ENCODE data around the gene SLC9B2. TPM values are rescaled to one million over a fixed set of nuclear protein-coding genes. Genes with fewer than 3 reads are reported as not detected.
A peak's percentile ranks its signal among the peaks of the same experiment; 100 is the strongest.

Gene SLC9B2
- total RNA-seq, 2 donors from 2014 or later: 19.0 to 28.8 TPM

GRCh38 chr4:103091601-103092223 is 15.2 kb upstream of the SLC9B2 start:
- peak; percentile 51 to 64 for ATAC-seq
- H3K27ac Mint-ChIP-seq: no peak overlapping the region

GRCh38 chr4:103089481-103089880 is 12.9 kb upstream of the SLC9B2 start:
- ATAC-seq: no peak
- H3K36me3 Mint-ChIP-seq: peaks cover 0 to 8% of the 10 kb centered on the region in 2 donors
- no peak for DNase-seq (ENCODE audit: low spot score in 2 of 2)
- H3K27ac Mint-ChIP-seq: no peak overlapping the region
- no peaks in the 10 kb centered on the region for H3K9me3 Mint-ChIP-seq

More at GRCh38 chr4:103091601-103092223, 15.2 kb upstream of the SLC9B2 start:
- H3K36me3 Mint-ChIP-seq: peaks cover 0 to 6% of the 10 kb centered on the region in 2 donors
- DNase-seq (ENCODE audit: low spot score in 2 of 2): peak in 1 of 2 donors; percentile 39
- no peaks in the 10 kb centered on the region for H3K9me3 Mint-ChIP-seq

- DNase-seq (ENCODE audit: low spot score in 2 of 2): no peak
- no peak for ATAC-seq
- peaks cover 0 to 8% of the 10 kb centered on the region in 2 donors for H3K36me3 Mint-ChIP-seq
- H3K27ac Mint-ChIP-seq: no peak overlapping the region
- no peaks in the 10 kb centered on the region for H3K9me3 Mint-ChIP-seq
These were observed 10.0 kb upstream of the SLC9B2 start for GRCh38 chr4:103086551-103086950.

GRCh38 chr4:103085555-103086196 is 9.1 kb upstream of the SLC9B2 start:
- H3K9me3 Mint-ChIP-seq: no peaks in the 10 kb centered on the region
- ATAC-seq: no peak
- DNase-seq (ENCODE audit: low spot score in 2 of 2): no peak
- H3K27ac Mint-ChIP-seq: no peak overlapping the region
- H3K36me3 Mint-ChIP-seq: peaks cover 0 to 8% of the 10 kb centered on the region in 2 donors

- H3K27ac Mint-ChIP-seq: peak overlapping the region in 1 of 2 donors; percentile 57
- ATAC-seq (no peak), DNase-seq (ENCODE audit: low spot score in 2 of 2) (no peak)
- H3K36me3 Mint-ChIP-seq: peaks cover 13 to 22% of the 10 kb centered on the region in 2 donors
- no peaks in the 10 kb centered on the region for H3K9me3 Mint-ChIP-seq
These were observed 3.1 kb upstream of the SLC9B2 start for GRCh38 chr4:103079621-103080020.

- Mint-ChIP-seq H3K9me3 (no peaks in the 10 kb centered on the region), H3K36me3 (peaks cover 24 to 29% of the 10 kb centered on the region in 2 donors), H3K27ac (peak overlapping the region; percentile 95 to 99)
- ATAC-seq: peak; percentile 73 to 80
- peak; percentile 65 to 76 for DNase-seq (ENCODE audit: low spot score in 2 of 2)
These were observed 441 bp downstream of the SLC9B2 start for GRCh38 chr4:103075894-103076746.

- DNase-seq (ENCODE audit: low spot score in 2 of 2) (no peak), ATAC-seq (no peak)
- peak overlapping the region; percentile 95 to 99 for H3K27ac Mint-ChIP-seq
- H3K36me3 Mint-ChIP-seq: peaks cover 24 to 33% of the 10 kb centered on the region in 2 donors
- H3K9me3 Mint-ChIP-seq: no peaks in the 10 kb centered on the region
These were observed 1.1 kb downstream of the SLC9B2 start for GRCh38 chr4:103075435-103075893.

- DNase-seq (ENCODE audit: low spot score in 2 of 2) (no peak), ATAC-seq (no peak)
- no peaks in the 10 kb centered on the region for H3K9me3 Mint-ChIP-seq
- peak overlapping the region; percentile 95 to 99 for H3K27ac Mint-ChIP-seq
- H3K36me3 Mint-ChIP-seq: peaks cover 24 to 38% of the 10 kb centered on the region in 2 donors
These were observed 1.7 kb downstream of the SLC9B2 start for GRCh38 chr4:103074744-103075434.

GRCh38 chr4:103073792-103074438 is 2.6 kb downstream of the SLC9B2 start:
- H3K9me3 Mint-ChIP-seq: no peaks in the 10 kb centered on the region
- no peak for DNase-seq (ENCODE audit: low spot score in 2 of 2)
- H3K36me3 Mint-ChIP-seq: peaks cover 24 to 38% of the 10 kb centered on the region in 2 donors
- ATAC-seq: no peak
- H3K27ac Mint-ChIP-seq: no peak overlapping the region

GRCh38 chr4:103067841-103068547 is 8.6 kb downstream of the SLC9B2 start:
- no peak for DNase-seq (ENCODE audit: low spot score in 2 of 2)
- Mint-ChIP-seq H3K9me3 (no peaks in the 10 kb centered on the region), H3K36me3 (peaks cover 5 to 37% of the 10 kb centered on the region in 2 donors), H3K27ac (no peak overlapping the region)
- ATAC-seq: peak in 1 of 2 donors; percentile 73

- Mint-ChIP-seq H3K36me3 (peaks cover 8 to 24% of the 10 kb centered on the region in 2 donors), H3K27ac (peak overlapping the region in 1 of 2 donors; percentile 40), H3K9me3 (no peaks in the 10 kb centered on the region)
- no peak for DNase-seq (ENCODE audit: low spot score in 2 of 2)
- no peak for ATAC-seq
These were observed 16.0 kb downstream of the SLC9B2 start for GRCh38 chr4:103060453-103061148.

- ATAC-seq: no peak
- H3K27ac Mint-ChIP-seq: no peak overlapping the region
These were observed 22.5 kb downstream of the SLC9B2 start for GRCh38 chr4:103054030-103054429.

GRCh38 chr4:103052779-103053178 is 23.8 kb downstream of the SLC9B2 start:
- ATAC-seq: no peak
- Mint-ChIP-seq H3K9me3 (no peaks in the 10 kb centered on the region), H3K36me3 (peaks cover 7 to 8% of the 10 kb centered on the region in 2 donors), H3K27ac (no peak overlapping the region)
- DNase-seq (ENCODE audit: low spot score in 2 of 2): no peak

More at GRCh38 chr4:103054030-103054429, 22.5 kb downstream of the SLC9B2 start:
- Mint-ChIP-seq H3K9me3 (no peaks in the 10 kb centered on the region), H3K36me3 (peaks cover 6 to 7% of the 10 kb centered on the region in 2 donors)
- no peak for DNase-seq (ENCODE audit: low spot score in 2 of 2)

- H3K27ac Mint-ChIP-seq: no peak overlapping the region
- ATAC-seq (no peak), DNase-seq (ENCODE audit: low spot score in 2 of 2) (no peak)
- no peaks in the 10 kb centered on the region for H3K9me3 Mint-ChIP-seq
- peaks cover 8 to 11% of the 10 kb centered on the region in 2 donors for H3K36me3 Mint-ChIP-seq
These were observed 24.4 kb downstream of the SLC9B2 start for GRCh38 chr4:103052145-103052544.
